GM21360 (cell line): ENCODE results near the gene KNTC1.
"Not testable (repeated sequence)": the region's sequence is repeated elsewhere in the genome, so short reads cannot be mapped to it uniquely, and the experiment has no call there.

Experiments
- ATAC-seq: cut with Tn5 transposase; IDR thresholded peaks from one replicate; pipeline ENCODE4 v1.9.1; 2021; ENCODE audit warnings: mild to moderate bottlenecking, moderate library complexity; ENCODE audit not compliant: unreplicated experiment

Gene KNTC1

DNA sequence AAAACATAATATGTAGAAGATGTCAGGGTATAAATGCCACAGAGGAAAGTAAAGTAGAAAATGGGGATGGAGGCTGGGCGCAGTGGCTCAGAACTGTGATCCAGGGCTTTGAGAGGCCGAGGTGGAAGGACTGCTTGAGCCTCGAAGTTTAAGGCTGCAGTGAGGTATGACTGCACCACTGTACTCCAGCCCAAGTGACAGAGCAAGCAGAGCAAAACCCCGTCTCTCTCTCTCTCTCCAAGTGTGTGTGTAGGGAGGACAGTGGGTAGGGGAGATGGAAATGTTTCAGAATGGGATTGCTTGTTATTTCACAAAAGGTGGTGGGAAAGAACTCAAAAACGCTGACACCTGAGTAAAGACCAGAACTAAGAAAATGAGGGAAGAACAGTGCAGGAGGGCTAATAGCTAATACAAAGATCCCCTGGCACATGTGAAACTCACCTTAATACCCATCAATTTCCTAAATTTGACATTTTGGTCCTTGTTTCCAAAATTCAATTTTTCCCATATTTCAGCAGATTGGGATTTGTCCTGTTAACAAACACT lies 20.6 kb upstream of the KNTC1 start:
- no peak for ATAC-seq

DNA sequence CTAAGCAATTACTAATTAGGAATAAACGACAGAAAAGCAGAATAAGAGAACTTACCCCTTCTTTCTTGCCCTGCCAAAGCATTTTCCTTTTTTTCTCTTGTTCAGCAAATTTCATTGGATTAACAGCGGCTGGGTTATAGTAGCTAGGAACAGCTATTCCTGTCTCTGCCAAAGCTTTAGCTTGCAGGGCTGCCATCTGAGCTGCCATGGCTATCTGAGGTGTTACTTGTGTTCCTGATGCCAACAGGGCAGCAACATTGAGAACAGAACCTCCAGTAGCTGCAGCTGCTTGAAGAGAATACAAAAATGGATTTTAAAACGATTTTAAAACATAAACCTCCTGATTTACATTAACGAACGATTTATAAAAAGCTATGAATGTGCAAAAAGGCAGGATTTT lies 18.9 kb upstream of the KNTC1 start:
- no peak for ATAC-seq

DNA sequence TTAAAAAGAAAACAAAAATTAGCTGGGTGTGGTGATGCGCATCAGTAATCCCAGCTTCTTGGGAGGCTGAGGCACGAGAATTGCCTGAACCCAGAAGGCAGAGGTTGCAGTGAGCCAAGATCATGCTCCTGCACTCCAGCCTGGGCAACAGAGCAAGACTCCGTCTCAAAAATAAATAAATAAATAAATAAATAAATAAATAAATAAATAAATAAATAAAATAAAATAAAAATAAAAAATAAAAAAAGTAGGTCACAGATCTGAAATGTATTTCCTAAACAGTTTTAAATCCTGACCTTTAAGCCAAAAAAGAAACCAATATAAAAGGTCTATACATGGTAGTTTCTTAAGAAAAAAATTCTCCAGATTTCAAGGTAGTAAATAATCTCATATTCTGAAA lies 14.0 kb upstream of the KNTC1 start:
- not testable (repeated sequence) for ATAC-seq

DNA sequence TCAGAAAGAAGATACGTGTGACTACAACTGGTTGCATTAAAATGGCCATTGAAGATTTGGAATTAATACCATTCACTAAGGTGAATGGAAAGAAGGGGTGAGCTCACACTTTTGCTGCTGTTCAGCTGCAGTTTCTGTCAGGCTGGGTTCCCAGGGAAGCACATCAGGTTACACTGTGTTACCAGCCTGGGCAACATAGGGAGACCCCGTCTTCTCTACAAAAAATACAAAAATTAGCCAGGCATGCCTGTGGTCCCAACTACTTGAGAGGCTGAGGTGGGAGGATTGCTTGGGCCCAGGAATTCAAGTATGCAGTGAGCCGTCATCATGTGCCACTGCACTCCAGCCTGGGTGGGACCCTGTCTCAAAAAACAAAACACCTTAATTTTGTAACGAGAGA lies 13.4 kb upstream of the KNTC1 start:
- ATAC-seq = no peak

DNA sequence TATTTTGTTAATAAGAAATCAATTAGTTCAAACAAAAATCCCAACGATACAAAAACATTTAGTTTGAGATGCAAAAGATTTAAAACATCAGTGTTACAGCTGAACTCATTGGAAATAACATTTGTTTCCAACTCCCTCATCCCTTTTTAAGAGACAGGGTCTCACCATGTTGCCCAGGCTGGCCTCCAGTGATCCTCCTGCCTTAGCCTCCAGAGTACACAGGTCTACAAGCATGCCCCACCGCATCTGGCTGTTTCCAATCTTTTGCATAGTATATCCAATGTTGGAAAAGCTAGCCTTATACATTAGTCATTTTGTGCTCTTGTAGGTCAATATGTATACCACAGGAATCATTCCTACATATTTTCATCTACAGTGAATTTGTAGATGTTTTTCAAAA lies 11.8 kb upstream of the KNTC1 start:
- ATAC-seq = no peak

- no peak for ATAC-seq
Measured at GRCh38 chr12:122516544-122517361, 10.3 kb upstream of the KNTC1 start.

- no peak for ATAC-seq
Measured at GRCh38 chr12:122517877-122518276, 9.2 kb upstream of the KNTC1 start.

- no peak for ATAC-seq
Measured at GRCh38 chr12:122518908-122519307, 8.1 kb upstream of the KNTC1 start.

DNA sequence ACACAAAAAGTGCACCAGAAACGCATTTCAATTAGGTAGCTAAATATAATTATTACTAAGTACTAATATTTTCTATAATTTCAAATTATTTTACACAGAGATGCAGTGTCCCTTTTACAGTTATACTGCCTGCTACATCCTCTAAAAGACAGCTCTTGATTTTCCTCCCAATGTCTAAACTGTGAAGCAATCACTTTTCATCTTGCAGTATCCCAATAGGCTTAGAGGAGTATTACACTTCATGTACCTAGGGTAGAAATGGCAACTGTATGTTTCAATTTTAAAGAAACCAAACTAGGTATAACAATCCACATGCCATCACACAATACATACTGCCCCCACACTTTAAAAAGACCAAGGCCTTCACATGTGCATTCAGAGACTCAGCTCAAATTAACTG lies 7.6 kb upstream of the KNTC1 start:
- no peak for ATAC-seq

DNA sequence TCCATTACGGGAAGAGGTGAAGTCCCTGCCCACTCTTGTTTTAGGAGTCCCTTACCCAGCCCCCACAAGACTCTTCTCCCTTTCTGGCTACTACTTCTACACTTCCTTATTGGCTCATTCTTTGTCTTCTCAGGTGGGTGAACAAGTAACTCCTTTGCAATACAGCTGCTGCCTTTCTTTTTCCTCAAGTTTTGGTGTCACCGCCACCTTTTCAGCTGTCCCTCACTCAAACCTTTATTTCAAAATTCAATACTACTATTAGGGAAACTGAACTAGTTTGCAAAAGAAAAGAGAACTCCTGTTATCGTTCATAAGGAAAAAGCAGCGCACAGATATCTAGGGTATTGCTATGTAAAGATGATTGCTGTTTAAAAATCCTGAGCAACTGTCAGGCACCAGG lies 6.4 kb upstream of the KNTC1 start:
- no peak for ATAC-seq

DNA sequence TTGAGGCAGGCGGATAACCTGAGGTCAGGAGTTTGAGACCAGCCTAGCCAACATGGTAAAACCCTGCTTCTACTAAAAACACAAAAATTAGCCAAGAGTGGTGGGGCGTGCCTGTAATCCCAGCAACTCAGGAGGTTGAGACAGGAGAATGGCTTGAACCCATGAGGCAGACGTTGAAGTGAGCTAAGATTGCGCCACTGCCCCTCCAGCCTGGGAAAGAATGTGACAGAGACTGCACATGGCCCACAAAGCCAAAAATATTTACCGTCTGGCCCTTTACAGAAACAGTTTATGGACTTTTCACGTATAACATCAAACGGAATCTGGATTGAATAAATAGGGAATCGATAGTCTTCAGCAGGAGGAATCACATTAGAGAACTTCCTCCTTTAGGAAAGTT lies 3.8 kb upstream of the KNTC1 start:
- ATAC-seq = no peak

DNA sequence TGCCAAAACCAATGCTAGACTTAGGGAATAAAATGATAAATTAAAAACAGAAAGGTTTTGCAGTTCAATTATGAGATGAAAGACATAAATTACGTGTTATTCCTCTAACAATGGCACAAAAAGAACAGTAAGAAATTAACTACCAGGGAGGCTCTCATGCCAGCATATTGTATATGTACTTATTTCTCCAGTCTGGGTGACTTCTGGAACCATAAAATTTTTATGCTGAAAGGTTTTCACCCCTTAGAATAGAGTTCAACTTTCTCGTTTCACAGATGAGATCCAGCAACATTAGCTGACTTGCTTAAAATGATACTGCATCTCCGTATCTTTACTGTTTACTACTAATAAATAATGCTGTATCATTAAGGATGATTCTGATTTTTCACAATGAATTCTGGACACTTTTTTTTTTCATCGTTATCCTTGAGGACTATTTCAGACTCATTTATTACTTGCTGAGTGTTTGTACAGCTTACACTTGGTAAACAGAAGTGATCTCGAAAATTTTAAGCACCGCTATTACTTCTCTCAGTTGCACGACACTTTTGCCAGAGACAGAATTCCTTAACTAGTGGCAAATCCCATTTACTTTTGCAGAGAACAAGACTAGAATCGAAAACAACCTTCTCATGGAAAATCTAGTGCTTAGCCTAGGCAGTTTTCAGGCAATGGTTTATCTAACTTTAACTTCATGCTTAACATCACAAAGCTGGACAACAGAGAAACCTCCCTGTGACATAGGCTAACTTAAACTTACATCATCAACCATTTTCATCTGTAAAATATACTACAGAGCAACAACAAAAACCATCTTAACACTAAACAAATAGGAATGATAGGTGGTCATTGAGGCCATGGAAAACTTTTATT lies 3.0 kb upstream of the KNTC1 start:
- no peak for ATAC-seq

DNA sequence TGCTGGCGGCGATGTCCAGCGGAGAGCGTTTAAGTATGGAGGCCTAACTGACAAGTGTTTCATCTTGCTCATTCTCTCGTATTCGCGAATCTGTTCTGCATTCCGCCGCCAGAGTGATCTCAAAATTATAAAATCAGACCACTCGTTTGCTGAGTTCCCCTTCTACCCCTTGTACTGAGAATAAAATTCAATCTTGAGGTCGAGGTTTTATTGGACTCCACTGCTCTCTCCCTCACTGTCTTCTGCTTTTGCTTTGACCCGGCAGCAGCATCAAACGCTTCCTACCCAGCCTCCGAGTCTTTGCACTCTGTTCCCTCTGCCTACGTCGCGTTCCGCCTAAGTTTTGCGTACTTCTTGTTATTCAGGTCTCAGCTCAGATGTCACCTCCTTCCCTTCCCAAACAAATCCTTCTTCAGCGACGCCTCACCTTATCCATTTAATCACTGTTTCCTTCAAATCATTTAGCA lies 462 bp downstream of the KNTC1 start:
- ATAC-seq = no peak

DNA sequence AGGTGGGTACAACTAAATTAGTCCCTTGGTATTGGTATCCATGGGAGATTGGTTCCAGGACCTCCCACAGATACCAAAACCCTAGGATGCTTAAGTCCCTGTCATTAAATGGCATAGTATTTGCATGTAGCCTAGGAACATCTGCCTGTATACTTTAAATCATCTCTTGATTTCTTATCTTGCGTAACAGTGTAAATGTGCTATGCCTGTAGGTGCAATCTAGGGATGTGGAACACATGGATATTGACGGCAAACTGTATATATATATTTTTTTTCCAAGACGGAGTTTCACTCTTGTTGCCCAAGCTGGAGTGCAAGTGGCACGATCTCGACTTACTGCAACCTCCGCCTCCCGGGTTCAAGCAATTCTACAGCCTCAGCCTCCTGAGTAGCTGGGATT lies 1.5 kb downstream of the KNTC1 start:
- no peak for ATAC-seq

- ATAC-seq = no peak
Measured at GRCh38 chr12:122528992-122529391, 1.9 kb downstream of the KNTC1 start.

DNA sequence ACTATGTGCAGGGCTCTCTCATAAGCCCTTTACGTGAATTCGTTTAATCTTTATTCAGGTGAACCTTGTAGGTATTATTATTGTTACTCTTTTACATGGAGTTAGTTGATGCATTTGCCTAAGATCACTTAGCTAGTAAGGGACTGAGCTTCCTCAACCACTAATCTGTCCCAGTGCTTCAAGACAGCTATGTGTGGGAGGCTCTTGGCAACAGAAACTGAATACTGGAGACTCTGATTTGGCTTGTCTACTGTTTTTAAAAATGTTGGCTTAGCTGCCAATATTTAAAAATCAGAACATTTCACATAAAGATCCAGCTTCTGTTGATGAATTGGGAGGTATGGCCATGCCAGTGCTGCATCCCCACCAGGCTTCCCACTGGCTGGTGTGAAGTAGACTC lies 6.8 kb downstream of the KNTC1 start:
- ATAC-seq = no peak

DNA sequence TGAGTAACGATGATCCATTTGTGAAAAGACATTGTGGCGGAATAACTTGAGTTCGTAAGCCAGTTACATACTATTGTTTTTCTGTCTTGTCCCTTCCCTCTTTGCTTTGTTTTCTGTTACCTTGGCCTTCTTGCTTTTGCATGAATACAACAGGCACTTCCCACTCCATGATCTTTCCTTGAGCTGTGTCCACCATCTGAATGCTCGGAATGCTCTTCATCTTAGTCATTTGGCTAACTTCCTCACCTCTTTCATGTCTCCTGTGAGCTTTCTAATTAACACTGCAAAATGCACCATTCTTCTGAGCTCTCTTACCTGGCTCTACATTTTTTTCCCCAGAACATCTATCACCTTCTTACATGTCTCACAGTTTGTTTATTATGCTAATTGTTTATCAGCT lies 10.0 kb downstream of the KNTC1 start:
- no peak for ATAC-seq

GRCh38 chr12:122538496-122538895 lies 11.4 kb downstream of the KNTC1 start:
- ATAC-seq = no peak

- no peak for ATAC-seq
Measured at GRCh38 chr12:122544537-122544936, 17.5 kb downstream of the KNTC1 start.

GRCh38 chr12:122545855-122546254 lies 18.8 kb downstream of the KNTC1 start:
- ATAC-seq = no peak

DNA sequence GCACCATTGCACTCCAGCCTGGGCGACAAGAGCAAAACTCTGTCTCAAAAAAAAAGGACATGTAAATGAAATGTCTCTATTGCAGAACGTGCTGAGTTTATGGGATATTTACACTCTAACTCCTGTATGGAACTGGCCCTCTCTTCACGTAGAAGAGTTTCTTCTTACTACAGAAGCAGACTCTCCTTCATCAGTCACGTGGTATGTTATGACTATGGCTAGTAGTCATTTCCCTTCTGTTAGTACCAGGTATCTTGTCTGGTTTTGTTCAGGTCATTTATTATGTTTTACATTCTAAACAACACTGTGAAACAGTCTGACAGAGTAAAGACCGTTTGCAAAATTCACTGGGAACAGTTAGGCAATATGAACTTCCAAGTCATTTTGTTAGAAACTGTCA lies 20.3 kb downstream of the KNTC1 start:
- ATAC-seq = no peak
